Heart left ventricle (tissue), 13 donors: Measurements from ENCODE around the gene PPP1R1A.

Source experiments
- POLR2A ChIP-seq, 2 donors: fragments of 450-650 bp; IDR thresholded peaks; one replicate each; pipeline ENCODE4 v1.6.1; 2017; ENCODE audit warnings: antibody characterized with exemption in 2 of 2, mild to moderate bottlenecking in 2 of 2, moderate library complexity in 2 of 2
- TF ChIP-seq, protein P1 (sequence below), 12 donors: fragments of 200-600 bp; sonication (generic) in 4 of 12; IDR thresholded peaks; one replicate each; pipeline versions ENCODE4 v1.5.0 to v1.8.0; 2018 to 2022; ENCODE audit warnings: antibody characterized with exemption in 12 of 12, mild to moderate bottlenecking in 5 of 12
- donor health status: ischemic (EF 13 %, LVEDD 7.1; RV severe dilation, severe dysfunction).
- donor health status: DM: no; HTN: yes; CAD: no.
- donor health status: DM: no; HTN: no; CAD: no.
- donor health status: ischemic (EF 25% LVEDD 6.9; RV normal size, moderate dysfunction).
- donor health status: ischemic (EF 25% LVEDD 5.7; RV mildly dilated, moderate dysfunction).
- donor health status: ischemic (EF 35%, LVEDD 5.7; RV mildly dilated, moderate dysfunction).
- donor health status: nonischemic (EF 11% LVEDD 7.7; RV severe dilation, severe dysfunction).
- donor health status: DM: yes; HTN: yes; CAD: no.
- donor health status: PGD.
- donor health status: ischemic (EF 29% LVEDD 5.4; RV normal size, mild dysfunction).
- donor health status: nonischemic (EF 23%, LVEDD 6.1; RV moderate dilation, normal function).

DNA sequence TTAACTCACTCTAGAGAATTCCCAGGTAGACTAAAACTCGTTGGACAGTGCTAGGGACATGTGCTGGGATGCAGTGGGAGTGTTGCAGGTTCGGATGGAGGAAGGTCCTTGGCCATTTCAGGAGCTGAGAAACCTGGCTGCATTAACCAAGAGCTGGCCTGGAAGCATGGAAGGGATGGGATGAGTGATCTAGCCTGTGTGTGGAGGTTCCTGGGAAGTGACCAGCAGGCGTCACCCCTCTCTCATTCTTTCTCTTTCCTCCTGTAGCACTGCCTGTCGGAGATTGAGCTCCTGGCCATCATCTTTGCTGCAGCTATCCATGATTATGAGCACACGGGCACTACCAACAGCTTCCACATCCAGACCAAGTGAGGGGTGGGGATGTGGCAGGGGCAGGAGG is 15.6 kb downstream of the PPP1R1A start:
- TF ChIP-seq, protein P1, sequence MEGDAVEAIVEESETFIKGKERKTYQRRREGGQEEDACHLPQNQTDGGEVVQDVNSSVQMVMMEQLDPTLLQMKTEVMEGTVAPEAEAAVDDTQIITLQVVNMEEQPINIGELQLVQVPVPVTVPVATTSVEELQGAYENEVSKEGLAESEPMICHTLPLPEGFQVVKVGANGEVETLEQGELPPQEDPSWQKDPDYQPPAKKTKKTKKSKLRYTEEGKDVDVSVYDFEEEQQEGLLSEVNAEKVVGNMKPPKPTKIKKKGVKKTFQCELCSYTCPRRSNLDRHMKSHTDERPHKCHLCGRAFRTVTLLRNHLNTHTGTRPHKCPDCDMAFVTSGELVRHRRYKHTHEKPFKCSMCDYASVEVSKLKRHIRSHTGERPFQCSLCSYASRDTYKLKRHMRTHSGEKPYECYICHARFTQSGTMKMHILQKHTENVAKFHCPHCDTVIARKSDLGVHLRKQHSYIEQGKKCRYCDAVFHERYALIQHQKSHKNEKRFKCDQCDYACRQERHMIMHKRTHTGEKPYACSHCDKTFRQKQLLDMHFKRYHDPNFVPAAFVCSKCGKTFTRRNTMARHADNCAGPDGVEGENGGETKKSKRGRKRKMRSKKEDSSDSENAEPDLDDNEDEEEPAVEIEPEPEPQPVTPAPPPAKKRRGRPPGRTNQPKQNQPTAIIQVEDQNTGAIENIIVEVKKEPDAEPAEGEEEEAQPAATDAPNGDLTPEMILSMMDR (IDR thresholded peaks at IDR 0.05) = no peak
- TF ChIP-seq POLR2A (IDR thresholded peaks at IDR 0.05) = no peak
